HG03196 (cell line): ENCODE measurements around the gene TBC1D8B.
A peak's percentile ranks its signal among the peaks of the same experiment; 100 is the strongest.

Experiments used
- ATAC-seq: cut with Tn5 transposase; IDR thresholded peaks from one replicate; pipeline ENCODE4 v1.9.1; 2021; ENCODE audit not compliant: unreplicated experiment

The TBC1D8B gene

GRCh38 chrX:106897259-106897658 is 94.8 kb downstream of the TBC1D8B start:
- no peak for ATAC-seq

- peak; percentile 77 for ATAC-seq
These were observed 96.0 kb downstream of the TBC1D8B start for GRCh38 chrX:106898462-106898861.

DNA sequence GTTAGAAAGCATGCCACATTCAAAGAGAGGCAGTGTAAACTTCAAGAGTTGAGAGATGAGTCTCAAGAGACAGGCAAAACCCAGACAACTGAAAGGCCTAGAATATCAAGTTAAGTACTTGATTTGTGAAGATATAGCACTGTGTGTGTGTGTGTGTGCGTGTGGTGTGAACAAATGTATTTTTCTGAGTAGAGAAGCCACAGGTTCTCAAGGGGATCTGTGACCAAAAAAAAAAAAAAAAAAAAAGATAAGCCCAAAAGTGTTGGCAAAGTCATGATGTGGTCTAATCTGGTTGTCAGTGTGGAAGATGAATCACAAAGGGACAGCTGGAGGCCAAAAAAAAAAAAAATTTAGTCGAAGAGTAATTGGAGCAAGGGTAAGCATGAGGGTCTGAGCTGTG is 96.8 kb downstream of the TBC1D8B start:
- ATAC-seq = no peak

GRCh38 chrX:106899841-106900240 is 97.4 kb downstream of the TBC1D8B start:
- no peak for ATAC-seq

DNA sequence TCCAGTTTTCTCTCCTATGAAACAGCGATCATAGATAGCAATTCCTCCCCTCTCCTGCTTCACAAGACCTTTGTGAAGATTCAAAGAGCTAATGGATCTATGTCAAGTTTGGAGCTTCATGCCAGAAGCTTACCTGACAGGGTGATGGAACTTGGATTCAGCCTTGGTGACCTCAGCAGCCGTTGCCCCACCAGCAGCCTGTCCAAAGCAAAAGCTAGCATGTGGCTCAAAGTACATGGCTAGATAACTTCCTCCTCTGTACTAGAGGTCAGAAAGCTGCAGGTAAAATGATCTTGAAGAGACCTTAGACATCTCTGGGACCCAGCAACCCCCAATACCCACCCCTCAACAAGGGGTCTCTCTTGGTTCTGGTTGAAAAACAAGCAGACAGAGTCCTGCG is 98.9 kb downstream of the TBC1D8B start:
- ATAC-seq = no peak

DNA sequence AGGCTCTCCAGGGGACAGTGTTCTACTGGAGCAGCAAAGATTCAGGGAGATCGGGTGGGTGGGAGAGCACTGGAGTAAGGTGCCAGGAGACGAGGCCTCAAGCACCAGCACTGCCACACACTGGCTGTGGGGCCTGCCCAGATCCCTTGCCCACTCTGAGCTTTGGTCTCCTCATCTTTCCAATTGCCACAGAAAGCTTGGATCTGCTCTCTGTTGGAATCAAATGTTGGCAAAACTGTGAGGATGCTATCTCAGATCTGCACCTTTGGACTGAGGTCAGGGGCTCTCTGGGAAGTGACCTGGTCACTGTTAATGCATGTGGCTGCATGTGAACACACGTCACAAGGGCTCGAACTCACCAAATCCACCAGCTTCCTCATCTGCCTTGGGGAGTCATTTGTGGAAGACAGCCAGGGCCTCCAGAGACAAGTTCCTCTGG is 99.3 kb downstream of the TBC1D8B start:
- ATAC-seq = no peak

DNA sequence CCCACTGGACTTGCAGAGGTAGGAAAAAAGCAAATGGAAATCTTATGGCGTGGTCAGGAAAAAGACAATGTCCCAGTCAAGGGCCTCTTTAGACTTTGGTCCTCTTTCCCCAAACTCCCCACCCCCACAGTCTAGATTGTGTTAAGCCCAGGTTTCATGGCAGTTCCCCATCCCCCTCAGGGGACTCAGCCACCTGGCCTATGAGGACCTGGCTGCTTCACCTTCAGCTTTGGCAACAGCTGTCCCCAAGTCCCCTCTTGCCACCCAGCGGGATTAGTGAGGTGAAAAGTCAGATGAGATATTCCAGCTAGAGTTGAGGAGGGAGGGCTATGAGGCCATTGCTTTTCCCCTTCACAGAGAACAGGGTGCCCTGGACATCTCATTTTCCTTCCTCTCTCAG is 100.2 kb downstream of the TBC1D8B start:
- ATAC-seq = no peak

DNA sequence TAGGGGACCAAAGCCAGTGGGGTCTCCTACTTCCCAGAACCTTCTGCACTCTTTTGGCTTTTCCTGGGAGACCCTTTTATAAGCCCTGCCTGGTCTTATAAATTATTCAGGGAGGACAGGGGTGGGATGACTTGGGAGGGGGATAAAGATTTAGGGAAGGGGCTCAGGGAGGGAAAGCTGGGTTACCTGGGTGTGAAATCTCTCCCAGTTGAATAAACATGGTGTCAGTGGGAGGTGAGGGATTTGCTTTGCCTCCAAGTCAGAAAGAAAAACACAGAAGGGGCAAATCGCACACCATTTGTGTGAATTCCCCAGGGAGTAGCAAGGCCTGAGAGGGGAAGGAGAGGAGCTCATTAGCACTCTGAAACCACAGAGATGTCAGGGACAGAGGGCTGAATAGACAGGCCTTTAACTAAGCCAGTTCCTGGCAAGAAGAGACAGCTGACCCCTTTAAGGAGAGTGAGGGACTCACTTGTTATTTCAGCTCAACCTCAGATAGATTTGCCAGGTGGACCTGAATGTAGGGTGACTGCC is 100.9 kb downstream of the TBC1D8B start, which contains the start of gene RIPPLY1:
TSS of gene RIPPLY1 (minus strand) at position 51 of the 534 bp plus-strand sequence. CDS start 54 bp downstream, outside the sequence.
- ATAC-seq = no peak

GRCh38 chrX:106903856-106904528 is 101.5 kb downstream of the TBC1D8B start:
- no peak for ATAC-seq

GRCh38 chrX:106905064-106905708 is 102.7 kb downstream of the TBC1D8B start:
- no peak for ATAC-seq

DNA sequence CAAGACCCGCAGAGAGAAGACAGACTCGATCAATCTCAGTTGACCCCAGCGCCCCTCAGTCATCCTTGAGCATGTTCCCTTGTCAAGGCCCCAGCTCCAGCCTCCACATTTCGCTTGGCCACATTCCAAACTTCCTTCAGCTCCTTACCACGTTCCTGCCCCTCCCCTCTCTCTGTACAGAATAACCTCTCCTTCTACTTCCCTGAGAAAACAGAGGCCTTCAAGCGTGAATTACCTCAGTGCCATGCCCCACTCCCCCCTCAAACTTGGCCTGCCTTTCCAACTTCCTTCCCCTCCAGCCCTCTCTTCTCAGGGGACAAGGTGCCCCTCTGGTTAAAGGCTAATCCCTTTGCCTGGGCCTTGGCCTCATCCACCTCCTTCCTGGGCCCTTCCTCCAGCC is 103.9 kb downstream of the TBC1D8B start:
- no peak for ATAC-seq

- no peak for ATAC-seq
These were observed 110.4 kb downstream of the TBC1D8B start for GRCh38 chrX:106912864-106913263.

DNA sequence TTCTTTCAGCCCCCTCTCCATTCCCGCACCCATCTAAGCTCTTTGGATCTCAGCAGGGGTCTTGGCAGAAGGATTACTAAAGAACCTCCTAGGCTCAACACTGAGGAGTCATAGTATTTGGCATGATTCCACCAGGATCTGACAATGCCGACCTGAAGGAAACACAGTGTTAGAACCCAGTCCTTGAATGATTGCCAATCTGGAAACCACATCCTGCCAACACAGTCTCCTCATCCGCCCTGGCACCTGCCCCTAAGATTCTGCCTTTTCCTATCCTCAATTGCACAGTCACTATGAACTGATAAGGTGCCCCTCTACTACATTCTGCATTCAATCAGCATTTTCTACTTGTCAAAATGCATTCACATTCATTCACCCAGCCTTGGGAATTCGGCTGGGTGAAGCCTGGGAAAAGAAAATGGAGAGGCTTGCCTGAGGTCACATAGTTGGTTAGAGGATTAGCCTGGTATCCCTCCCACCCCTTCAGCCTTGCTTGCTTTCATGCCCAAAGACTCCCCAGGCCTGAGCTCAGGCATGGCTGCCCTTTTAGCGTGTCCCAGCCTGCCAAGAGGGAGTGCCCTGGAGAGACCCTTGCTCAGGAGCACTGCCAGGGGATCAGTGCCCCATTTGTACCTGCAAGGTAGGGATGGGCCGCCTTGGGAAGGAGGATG is 115.5 kb downstream of the TBC1D8B start:
- no peak for ATAC-seq

GRCh38 chrX:106919932-106920452 is 117.5 kb downstream of the TBC1D8B start, which contains the start of gene CLDN2:
Gene CLDN2 (plus strand): TSS chrX:106920402. CDS start chrX:106928229, 7,827 bp downstream.
- no peak for ATAC-seq

- no peak for ATAC-seq
These were observed 119.2 kb downstream of the TBC1D8B start for GRCh38 chrX:106921637-106922036.
